LNCaP clone FGC (cell line): ENCODE measurements around the gene AHI1.

ENCODE experiments used
- DNase-seq: peaks from one replicate; pipeline ENCODE4 v3.0.0-alpha.2; 2011; ENCODE audit warnings: low read depth
- H3K4me3 ChIP-seq: 2 replicates; pipeline ENCODE4 v1.5.1; 2011; ENCODE audit warnings: mild to moderate bottlenecking, low read depth, low read length, control low read depth
- CTCF ChIP-seq: IDR thresholded peaks from 2 replicates; pipeline ENCODE4 v1.5.1; 2012; ENCODE audit warnings: mild to moderate bottlenecking; ENCODE audit not compliant: control insufficient read depth, insufficient read depth; ENCODE audit errors: extremely low read depth

AHI1 gene

GRCh38 chr6:135306740-135307420, 190.7 kb downstream of the AHI1 start:
- no peak overlapping the region for H3K4me3 ChIP-seq
- TF ChIP-seq CTCF: no peak
- DNase-seq: no peak

- TF ChIP-seq CTCF: no peak
- DNase-seq: no peak
- no peak overlapping the region for H3K4me3 ChIP-seq
These were observed 191.4 kb downstream of the AHI1 start for GRCh38 chr6:135306166-135306565.

GRCh38 chr6:135305684-135306083, 191.9 kb downstream of the AHI1 start:
- TF ChIP-seq CTCF: no peak
- H3K4me3 ChIP-seq: no peak overlapping the region
- no peak for DNase-seq

- TF ChIP-seq CTCF: no peak
- no peak overlapping the region for H3K4me3 ChIP-seq
- DNase-seq: no peak
These were observed 192.7 kb downstream of the AHI1 start for GRCh38 chr6:135304883-135305282.

GRCh38 chr6:135301304-135301703, 196.2 kb downstream of the AHI1 start:
- no peak for DNase-seq
- TF ChIP-seq CTCF: no peak
- no peak overlapping the region for H3K4me3 ChIP-seq

- no peak for DNase-seq
These were observed 197.0 kb downstream of the AHI1 start for GRCh38 chr6:135300576-135300975.

More at GRCh38 chr6:135300576-135300975, 197.0 kb downstream of the AHI1 start:
- no peak for TF ChIP-seq CTCF
- no peak overlapping the region for H3K4me3 ChIP-seq
